T-cell (primary cell): Measurements from ENCODE around the gene ITPR3. TPM values are rescaled to one million over a fixed set of nuclear protein-coding genes. Genes with fewer than 3 reads are reported as not detected.

ENCODE experiments used
- ATAC-seq, 4 experiments: fragments of 200-7000 bp in 3 of 4; fragments of 150-1000 bp in 1 of 4; cut with Tn5 transposase; replicated peaks in 1 of 4; 1 replicate in 3 of 4; 2 replicates in 1 of 4; pipeline ENCODE4 v1.10.0; 2021; ENCODE audit warnings: moderate library complexity in 3 of 4, mild to moderate bottlenecking in 2 of 4, moderate number of reproducible peaks in 1 of 4
- CTCF ChIA-PET, 2 donors: fragments of 300-600 bp; sonication (Branson Sonifier 250); formaldehyde crosslinking; loops; one replicate each; lab custom pipeline; 2022; ENCODE audit warnings: antibody characterized with exemption in 2 of 2; lab: Charles Lee
- POLR2A ChIA-PET, 2 donors: fragments of 300-600 bp; sonication (Branson Sonifier 250); formaldehyde crosslinking; loops; one replicate each; lab custom pipeline; 2022; ENCODE audit warnings: antibody characterized with exemption in 2 of 2; lab: Charles Lee
- DNase-seq, 35 experiments: peaks; one replicate each; pipeline versions ENCODE4 v3.0.0 to v3.0.0-alpha.2; 2013 to 2023
- H3K27ac ChIP-seq: one replicate; pipeline ENCODE4 v1.5.1; 2013; ENCODE audit warnings: low read length
- H3K27me3 ChIP-seq, 2 experiments: replicated peaks in 1 of 2; 1 replicate in 1 of 2; 2 replicates in 1 of 2; pipeline versions ENCODE4 v1.6.1 to v1.7.0; 2013; ENCODE audit warnings: low read length in 1 of 2, mixed read lengths in 1 of 2; ENCODE audit not compliant: control insufficient read depth in 2 of 2, insufficient read depth in 2 of 2; ENCODE audit errors: extremely low read depth in 1 of 2
- H3K36me3 ChIP-seq, 2 donors: 1 replicate in 1 of 2; 2 replicates in 1 of 2; pipeline versions ENCODE4 v1.6.1 to v1.7.0; 2013; ENCODE audit warnings: low read length in 1 of 2; ENCODE audit not compliant: control insufficient read depth in 2 of 2, insufficient read depth in 1 of 2; ENCODE audit errors: extremely low read depth in 1 of 2
- H3K4me1 ChIP-seq, 2 experiments: 1 replicate in 1 of 2; 2 replicates in 1 of 2; pipeline versions ENCODE4 v1.6.1 to v1.7.0; 2013; ENCODE audit warnings: low read length in 2 of 2, mixed read lengths in 1 of 2; ENCODE audit not compliant: insufficient read depth in 2 of 2, control insufficient read depth in 1 of 2; ENCODE audit errors: extremely low read depth in 1 of 2
- H3K4me3 ChIP-seq, 2 donors: 1 replicate in 1 of 2; 2 replicates in 1 of 2; pipeline versions ENCODE4 v1.5.1 to v1.7.0; 2013; ENCODE audit warnings: mild to moderate bottlenecking in 2 of 2, low read length in 1 of 2, moderate library complexity in 1 of 2; ENCODE audit not compliant: control insufficient read depth in 1 of 2; ENCODE audit errors: extremely low read depth in 1 of 2
- H3K9me3 ChIP-seq: 2 replicates; pipeline ENCODE4 v1.7.0; 2013
- H3K27ac Mint-ChIP-seq, 2 donors: one replicate each; pipeline ENCODE4 v1.8.0; 2020 to 2021; ENCODE audit warnings: mild to moderate bottlenecking in 2 of 2, mixed read lengths in 2 of 2
- H3K27me3 Mint-ChIP-seq, 2 donors: one replicate each; pipeline ENCODE4 v1.8.0; 2021 to 2022; ENCODE audit warnings: mixed read lengths in 2 of 2
- H3K36me3 Mint-ChIP-seq: one replicate; pipeline ENCODE4 v1.8.0; 2021; ENCODE audit warnings: mixed read lengths
- H3K4me1 Mint-ChIP-seq, 3 donors: one replicate each; pipeline ENCODE4 v1.8.0; 2020 to 2022; ENCODE audit warnings: mixed read lengths in 3 of 3, mild to moderate bottlenecking in 1 of 3
- H3K4me3 Mint-ChIP-seq, 3 donors: one replicate each; pipeline ENCODE4 v1.8.0; 2020 to 2022; ENCODE audit warnings: mild to moderate bottlenecking in 3 of 3, mixed read lengths in 3 of 3, moderate library complexity in 3 of 3
- H3K9me3 Mint-ChIP-seq, 3 donors: one replicate each; pipeline ENCODE4 v1.8.0; 2020 to 2022; ENCODE audit warnings: mixed read lengths in 3 of 3
- WGBS: methylation state at CpG from one replicate; pipeline ENCODE4 v1.1.5; 2013; ENCODE audit warnings: missing lambda C conversion rate; ENCODE audit not compliant: insufficient coverage; 5-methylcytosine and 5-hydroxymethylcytosine counted together
- total RNA-seq, 35 experiments: library from RNA in 6 of 35; stranded (reverse) in 6 of 35; fragments of 120-200 nt in 1 of 35; gene quantifications; one replicate each; pipeline versions ENCODE4 v1.2.1 to v1.2.4 and lab custom pipeline; 2013 to 2026

ITPR3 gene
- total RNA-seq, 5 donors from 2014 or later (not counting 1 experiment from before 2014, with no cell fraction given), result 49.2 to 63.6 (median 62.4) TPM

DNA sequence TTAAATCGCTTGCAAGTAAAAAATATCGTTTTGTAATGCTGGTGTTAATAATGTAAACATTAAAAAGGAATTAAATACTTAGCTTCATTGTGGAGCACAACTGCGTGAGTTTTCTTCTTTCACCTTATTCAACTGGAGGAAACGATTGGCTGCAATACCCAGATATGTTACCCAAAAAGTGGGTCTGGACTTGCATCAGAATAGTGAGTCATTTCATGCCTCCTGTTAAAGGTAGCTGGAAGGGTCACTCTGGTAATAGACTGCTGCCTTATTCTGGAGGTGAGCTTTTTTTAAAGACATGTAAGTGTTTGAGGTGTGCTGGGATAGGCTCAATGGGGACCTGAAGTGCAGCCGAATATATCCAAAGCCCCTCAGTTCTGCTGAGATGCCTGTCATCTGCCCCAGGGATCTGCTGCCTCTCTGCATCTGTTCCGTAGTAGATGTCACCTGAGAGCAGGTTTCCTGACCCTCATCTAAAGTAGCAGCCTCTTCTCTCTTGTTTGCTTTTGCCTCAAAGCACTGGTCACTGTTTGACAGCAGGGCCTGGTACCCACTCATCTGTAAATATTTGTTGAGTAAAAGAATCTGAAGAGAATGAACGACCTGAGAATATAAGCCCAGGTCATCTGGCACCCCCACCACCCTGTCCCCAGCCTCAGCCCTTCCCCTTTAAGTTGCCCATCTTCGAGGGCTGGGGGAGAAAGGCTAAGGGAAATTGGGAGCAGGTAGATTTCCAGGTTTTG lies 95.9 kb downstream of the ITPR3 start:
- H3K36me3 Mint-ChIP-seq, result no peaks in the 10 kb centered on the region
- no peak overlapping the region for H3K27ac Mint-ChIP-seq
- H3K36me3 ChIP-seq, result no peaks in the 10 kb centered on the region
- peaks cover 0 to 10% of the 10 kb centered on the region in 2 donors for H3K27me3 Mint-ChIP-seq
- ATAC-seq (no peak), DNase-seq (no peak)
- peaks cover under 1 to 3% (median under 1%) of the 10 kb centered on the region in 3 donors for H3K4me1 Mint-ChIP-seq
- H3K9me3 Mint-ChIP-seq, result no peaks in the 10 kb centered on the region
- no peak overlapping the region for H3K4me3 Mint-ChIP-seq
- H3K9me3 ChIP-seq, result no peaks in the 10 kb centered on the region
- CTCF ChIA-PET, result interaction anchor here in 1 of 2 donors (0.7 kb wide), 1 partner anchor 91 kb away, joined by 8 read pairs; no protein-coding TSS in a partner anchor
- no peak overlapping the region for H3K27ac ChIP-seq
- 82% methylated on average over 3 of the region's 8 CpGs for whole genome bisulfite sequencing
- POLR2A ChIA-PET, result interaction anchor here in 1 of 2 donors (0.7 kb wide), 1 partner anchor 379 kb away, joined by 9 read pairs; no protein-coding TSS in a partner anchor
- H3K27me3 ChIP-seq, result peaks cover 0 to 18% of the 10 kb centered on the region in 2 experiments
- H3K4me1 ChIP-seq, result peaks cover under 1 to 3% of the 10 kb centered on the region in 2 experiments
- H3K4me3 ChIP-seq, result no peak overlapping the region

DNA sequence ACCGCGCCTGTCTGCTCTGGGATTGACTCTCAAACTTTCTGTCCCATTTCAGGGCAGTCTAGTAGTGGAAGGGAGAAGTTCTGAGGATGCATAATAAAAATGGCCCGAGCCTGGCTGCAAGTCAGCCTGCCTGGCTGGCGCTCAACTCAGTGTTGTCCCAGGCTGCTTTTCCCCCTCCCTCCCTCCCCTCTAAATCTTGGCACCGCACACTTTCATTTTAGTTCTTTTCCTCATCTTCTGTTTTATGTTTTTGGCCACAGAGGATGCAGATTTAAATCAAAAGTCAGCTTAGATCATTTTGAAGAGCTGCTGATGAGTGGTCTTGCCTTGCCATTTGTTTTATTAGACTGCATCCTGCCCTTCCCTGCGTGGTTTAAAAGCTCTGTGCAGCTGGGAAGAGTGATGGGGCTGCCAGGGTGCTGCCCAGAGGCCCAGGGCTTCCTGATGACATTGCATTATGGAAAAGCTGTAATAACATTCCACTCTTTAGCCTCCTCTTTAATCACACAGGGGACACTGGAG lies 96.9 kb downstream of the ITPR3 start:
- H3K9me3 ChIP-seq, result no peaks in the 10 kb centered on the region
- Mint-ChIP-seq H3K4me1 (peaks cover 0 to 3% (median under 1%) of the 10 kb centered on the region in 3 donors), H3K36me3 (no peaks in the 10 kb centered on the region), H3K27ac (no peak overlapping the region), H3K4me3 (no peak overlapping the region), H3K9me3 (no peaks in the 10 kb centered on the region), H3K27me3 (peaks cover 0 to 14% of the 10 kb centered on the region in 2 donors)
- ChIA-PET POLR2A (interaction anchor here (0.6 to 0.7 kb wide), 2 partner anchors 164 to 380 kb away, joined by 3 to 9 read pairs; no protein-coding TSS in a partner anchor), CTCF (interaction anchor here in 1 of 2 donors (0.7 kb wide), 1 partner anchor 90 kb away, joined by 8 read pairs; no protein-coding TSS in a partner anchor)
- H3K27ac ChIP-seq, result no peak overlapping the region
- H3K4me1 ChIP-seq, result no peaks in the 10 kb centered on the region
- H3K4me3 ChIP-seq, result no peak overlapping the region
- ATAC-seq, result no peak
- DNase-seq, result no peak
- no CpG with 5 or more reads among the region's 6 CpGs for WGBS
- H3K27me3 ChIP-seq, result peaks cover 0 to 24% of the 10 kb centered on the region in 2 experiments
- H3K36me3 ChIP-seq, result no peaks in the 10 kb centered on the region

DNA sequence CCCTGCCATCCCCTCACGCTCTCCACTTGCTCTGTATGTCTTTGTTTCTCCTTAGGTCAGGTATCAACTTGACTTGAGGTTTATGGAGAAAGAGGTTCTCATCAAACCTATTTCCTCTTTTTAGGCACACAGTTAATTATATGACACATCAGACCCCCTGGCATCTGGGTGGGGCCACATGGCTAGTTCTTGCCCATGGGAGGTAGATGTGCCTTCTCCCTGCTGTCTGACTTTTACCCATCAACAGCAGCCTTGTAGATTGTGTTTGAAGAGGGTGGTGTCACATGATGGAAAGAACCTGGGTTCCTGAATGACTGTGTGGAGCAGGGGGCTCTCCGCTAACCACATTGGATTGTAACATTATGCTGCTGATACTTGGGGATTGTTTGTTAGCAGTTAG lies 97.6 kb downstream of the ITPR3 start:
- H3K4me3 Mint-ChIP-seq, result no peak overlapping the region
- ATAC-seq, result no peak
- Histone ChIP-seq H3K4me1 (peaks cover 3% of the 10 kb centered on the region in 2 experiments), H3K36me3 (no peaks in the 10 kb centered on the region), H3K27me3 (peaks cover 0 to 24% of the 10 kb centered on the region in 2 experiments), H3K9me3 (no peaks in the 10 kb centered on the region), H3K4me3 (no peak overlapping the region), H3K27ac (no peak overlapping the region)
- no peaks in the 10 kb centered on the region for H3K36me3 Mint-ChIP-seq
- ChIA-PET CTCF (no interaction called here), POLR2A (no interaction called here)
- H3K27me3 Mint-ChIP-seq, result peaks cover 0 to 19% of the 10 kb centered on the region in 2 donors
- H3K27ac Mint-ChIP-seq, result no peak overlapping the region
- no peak for DNase-seq
- no peaks in the 10 kb centered on the region for H3K9me3 Mint-ChIP-seq
- H3K4me1 Mint-ChIP-seq, result peaks cover 3 to 10% (median 7%) of the 10 kb centered on the region in 3 donors
- WGBS, result no CpG with 5 or more reads among the region's 2 CpGs

DNA sequence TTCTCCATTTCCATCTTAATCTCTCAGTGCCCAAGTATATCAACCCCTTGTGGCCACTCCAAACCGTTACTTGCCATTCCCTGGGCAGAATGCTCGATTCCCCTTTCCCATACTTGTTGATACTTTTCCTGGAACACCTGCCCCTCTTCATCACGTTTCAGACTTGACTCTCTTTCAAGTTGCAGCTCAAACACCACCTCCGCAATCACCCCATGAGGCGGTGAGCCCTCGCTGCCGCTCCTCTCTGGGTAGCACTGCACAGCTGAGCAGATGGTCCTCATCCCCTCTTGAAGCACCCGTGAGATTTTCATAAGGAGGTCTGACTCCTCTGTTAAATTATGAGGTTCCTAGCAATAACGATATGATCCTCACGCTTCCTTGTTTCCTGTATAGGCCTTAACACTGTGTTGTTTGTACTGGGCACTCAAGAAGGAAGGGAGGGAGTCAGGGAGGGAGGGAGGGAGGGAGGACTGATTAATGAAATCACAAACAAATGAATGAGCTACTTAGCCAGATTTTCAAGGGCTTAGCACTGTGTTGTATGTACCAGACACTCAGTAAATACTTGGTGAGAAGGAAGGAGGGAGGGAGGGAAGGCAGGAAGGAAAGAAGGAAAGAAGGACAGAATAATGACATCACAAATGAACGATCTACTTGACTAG lies 98.3 kb downstream of the ITPR3 start:
- peaks cover 0 to 24% of the 10 kb centered on the region in 2 experiments for H3K27me3 ChIP-seq
- H3K27ac Mint-ChIP-seq, result no peak overlapping the region
- peaks cover 0 to 19% of the 10 kb centered on the region in 2 donors for H3K27me3 Mint-ChIP-seq
- no peaks in the 10 kb centered on the region for H3K9me3 Mint-ChIP-seq
- no peak overlapping the region for H3K27ac ChIP-seq
- DNase-seq, result no peak
- H3K4me3 ChIP-seq, result no peak overlapping the region
- H3K36me3 Mint-ChIP-seq, result no peaks in the 10 kb centered on the region
- ChIA-PET POLR2A (no interaction called here), CTCF (no interaction called here)
- peaks cover 10 to 18% (median 15%) of the 10 kb centered on the region in 3 donors for H3K4me1 Mint-ChIP-seq
- H3K36me3 ChIP-seq, result no peaks in the 10 kb centered on the region
- whole genome bisulfite sequencing, result 77% methylated on average over 5 of the region's 11 CpGs
- H3K4me1 ChIP-seq, result peaks cover 7 to 11% of the 10 kb centered on the region in 2 experiments
- H3K4me3 Mint-ChIP-seq, result no peak overlapping the region
- no peak for ATAC-seq
- no peaks in the 10 kb centered on the region for H3K9me3 ChIP-seq

DNA sequence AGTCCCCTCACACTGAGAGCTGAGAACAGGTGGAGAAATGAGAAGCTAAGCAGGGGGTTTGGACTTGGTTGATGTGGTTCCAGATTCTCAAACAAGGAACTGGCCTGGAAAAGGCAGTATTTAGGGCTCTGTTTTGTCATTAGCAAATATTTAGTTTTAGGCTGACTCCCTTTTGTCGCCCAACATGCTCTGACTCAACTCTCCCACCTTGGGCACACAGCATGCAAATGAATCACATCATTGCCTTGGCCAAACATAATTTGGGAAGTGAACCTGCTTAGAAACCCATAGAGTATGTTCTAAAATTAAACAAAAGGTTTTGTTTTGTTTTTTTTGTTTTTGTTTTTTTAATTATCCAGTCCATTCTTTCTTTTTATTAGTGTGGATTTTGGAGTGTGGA lies 99.9 kb downstream of the ITPR3 start:
- Histone ChIP-seq H3K4me3 (no peak overlapping the region), H3K9me3 (no peaks in the 10 kb centered on the region), H3K4me1 (peaks cover 11 to 14% of the 10 kb centered on the region in 2 experiments), H3K27ac (no peak overlapping the region), H3K36me3 (no peaks in the 10 kb centered on the region), H3K27me3 (peaks cover 0 to 28% of the 10 kb centered on the region in 2 experiments)
- Mint-ChIP-seq H3K27me3 (peaks cover 0 to 22% of the 10 kb centered on the region in 2 donors), H3K4me3 (no peak overlapping the region), H3K4me1 (peaks cover 19 to 27% (median 22%) of the 10 kb centered on the region in 3 donors), H3K9me3 (no peaks in the 10 kb centered on the region), H3K27ac (no peak overlapping the region), H3K36me3 (no peaks in the 10 kb centered on the region)
- DNase-seq, result no peak
- ChIA-PET CTCF (no interaction called here), POLR2A (no interaction called here)
- ATAC-seq, result no peak
- WGBS, result no CpG with 5 or more reads among the region's 1 CpG

DNA sequence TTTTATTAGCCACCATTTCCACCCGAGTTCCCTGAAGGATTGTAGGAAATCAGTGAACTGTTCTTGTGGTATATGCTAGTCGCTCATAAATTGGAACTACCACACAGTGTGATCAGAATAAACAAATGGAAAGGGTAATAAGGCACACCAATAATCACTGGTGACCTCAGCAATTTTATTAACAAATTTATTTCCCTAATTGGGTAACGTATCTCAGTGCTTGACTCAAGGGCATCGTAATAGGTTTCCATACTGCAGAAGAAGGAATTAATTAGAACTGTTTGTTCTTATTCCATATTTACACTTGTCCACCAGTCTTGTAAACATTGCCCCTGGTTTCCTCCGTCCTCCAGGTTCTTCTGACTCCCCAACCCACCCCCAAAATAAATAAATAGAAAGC lies 100.4 kb downstream of the ITPR3 start:
- Histone ChIP-seq H3K27ac (no peak overlapping the region), H3K4me3 (no peak overlapping the region), H3K9me3 (no peaks in the 10 kb centered on the region), H3K36me3 (no peaks in the 10 kb centered on the region), H3K4me1 (peaks cover 11 to 14% of the 10 kb centered on the region in 2 experiments), H3K27me3 (peaks cover 0 to 34% of the 10 kb centered on the region in 2 experiments)
- H3K9me3 Mint-ChIP-seq, result no peaks in the 10 kb centered on the region
- WGBS, result no CpG with 5 or more reads among the region's 5 CpGs
- peaks cover 19 to 27% (median 22%) of the 10 kb centered on the region in 3 donors for H3K4me1 Mint-ChIP-seq
- H3K4me3 Mint-ChIP-seq, result no peak overlapping the region
- CTCF ChIA-PET, result no interaction called here
- POLR2A ChIA-PET, result no interaction called here
- no peaks in the 10 kb centered on the region for H3K36me3 Mint-ChIP-seq
- H3K27me3 Mint-ChIP-seq, result peaks cover 0 to 22% of the 10 kb centered on the region in 2 donors
- DNase-seq, result no peak
- no peak overlapping the region for H3K27ac Mint-ChIP-seq
- no peak for ATAC-seq
